ENCODE data around the gene SMARCC2. TPM values are rescaled to one million over a fixed set of nuclear protein-coding genes. Genes with fewer than 3 reads are reported as not detected.

The SMARCC2 gene
- total and polyA plus RNA-seq, 2 donors (not counting 1 experiment from before 2014, with no cell fraction given) = 60.2 to 70.8 TPM

- peaks cover 13% of the 10 kb centered on the region for H3K36me3 ChIP-seq (ENCODE audit: control insufficient read depth, insufficient read depth, low read length)
- no peaks in the 10 kb centered on the region for H3K9me3 ChIP-seq (ENCODE audit: control insufficient read depth, insufficient read depth, low read depth, low read length)
- no peak overlapping the region for H3K4me3 ChIP-seq (replicated peaks in 1 of 4; ENCODE audit: control extremely low read depth in 1 of 4, insufficient read depth in 1 of 4, low read depth in 3 of 4, low read length in 4 of 4)
- H3K27me3 ChIP-seq (ENCODE audit: control insufficient read depth, insufficient read depth, low read length) = no peaks in the 10 kb centered on the region
- H2AFZ ChIP-seq (ENCODE audit: low read length) = no peak overlapping the region
- H3K4me2 ChIP-seq (ENCODE audit: extremely low read depth, insufficient read depth, low read length) = no peak overlapping the region
- no peak for TF ChIP-seq CTCF (conservative IDR thresholded peaks at IDR 0.05 in 1 of 2, IDR thresholded peaks at IDR 0.05 in 1 of 2; ENCODE audit: low read depth in 1 of 2, low read length in 2 of 2)
- no peak for TF ChIP-seq EZH2 (IDR thresholded peaks at IDR 0.05; ENCODE audit: low read length, missing control alignments)
- H3K9ac ChIP-seq (ENCODE audit: insufficient read depth, low read length) = no peak overlapping the region
- no peaks in the 10 kb centered on the region for H4K20me1 ChIP-seq (ENCODE audit: control insufficient read depth, extremely low read depth, insufficient read depth, low read length)
- H3K27ac ChIP-seq (ENCODE audit: insufficient read depth, low read length) = no peak overlapping the region
- H3K79me2 ChIP-seq (ENCODE audit: control insufficient read depth, insufficient read depth, low read length) = peaks cover 36% of the 10 kb centered on the region
- no peak for DNase-seq (ENCODE audit: low read depth in 2 of 2)
- no peaks in the 10 kb centered on the region for H3K4me1 ChIP-seq (ENCODE audit: control insufficient read depth, extremely low read depth, insufficient read depth, low read length)
These were observed 27.2 kb upstream of the SMARCC2 start for GRCh38 chr12:56216461-56216860.

- H3K79me2 ChIP-seq (ENCODE audit: control insufficient read depth, insufficient read depth, low read length) = peaks cover 19% of the 10 kb centered on the region
- TF ChIP-seq EZH2 (IDR thresholded peaks at IDR 0.05; ENCODE audit: low read length, missing control alignments) (no peak), CTCF (conservative IDR thresholded peaks at IDR 0.05 in 1 of 2, IDR thresholded peaks at IDR 0.05 in 1 of 2; ENCODE audit: low read depth in 1 of 2, low read length in 2 of 2) (no peak)
- H3K9ac ChIP-seq (ENCODE audit: insufficient read depth, low read length) = no peak overlapping the region
These were observed 24.6 kb upstream of the SMARCC2 start for GRCh38 chr12:56213878-56214277.

GRCh38 chr12:56212361-56212760, 23.1 kb upstream of the SMARCC2 start:
- TF ChIP-seq CTCF (conservative IDR thresholded peaks at IDR 0.05 in 1 of 2, IDR thresholded peaks at IDR 0.05 in 1 of 2; ENCODE audit: low read depth in 1 of 2, low read length in 2 of 2) (no peak), EZH2 (IDR thresholded peaks at IDR 0.05; ENCODE audit: low read length, missing control alignments) (no peak)
- no peaks in the 10 kb centered on the region for H3K27me3 ChIP-seq (ENCODE audit: control insufficient read depth, insufficient read depth, low read length)
- H2AFZ ChIP-seq (ENCODE audit: low read length) = no peak overlapping the region
- H4K20me1 ChIP-seq (ENCODE audit: control insufficient read depth, extremely low read depth, insufficient read depth, low read length) = no peaks in the 10 kb centered on the region
- H3K27ac ChIP-seq (ENCODE audit: insufficient read depth, low read length) = no peak overlapping the region
- no peak overlapping the region for H3K4me3 ChIP-seq (replicated peaks in 1 of 4; ENCODE audit: control extremely low read depth in 1 of 4, insufficient read depth in 1 of 4, low read depth in 3 of 4, low read length in 4 of 4)
- H3K79me2 ChIP-seq (ENCODE audit: control insufficient read depth, insufficient read depth, low read length) = peaks cover 10% of the 10 kb centered on the region
- H3K9ac ChIP-seq (ENCODE audit: insufficient read depth, low read length) = no peak overlapping the region
- no peak overlapping the region for H3K4me2 ChIP-seq (ENCODE audit: extremely low read depth, insufficient read depth, low read length)
- no peak for DNase-seq (ENCODE audit: low read depth in 2 of 2)
- H3K4me1 ChIP-seq (ENCODE audit: control insufficient read depth, extremely low read depth, insufficient read depth, low read length) = peaks cover 3% of the 10 kb centered on the region
- H3K36me3 ChIP-seq (ENCODE audit: control insufficient read depth, insufficient read depth, low read length) = peaks cover 25% of the 10 kb centered on the region
- H3K9me3 ChIP-seq (ENCODE audit: control insufficient read depth, insufficient read depth, low read depth, low read length) = no peaks in the 10 kb centered on the region

More at GRCh38 chr12:56213878-56214277, 24.6 kb upstream of the SMARCC2 start:
- no peaks in the 10 kb centered on the region for H4K20me1 ChIP-seq (ENCODE audit: control insufficient read depth, extremely low read depth, insufficient read depth, low read length)
- no peak overlapping the region for H3K4me2 ChIP-seq (ENCODE audit: extremely low read depth, insufficient read depth, low read length)
- no peak overlapping the region for H2AFZ ChIP-seq (ENCODE audit: low read length)
- no peaks in the 10 kb centered on the region for H3K9me3 ChIP-seq (ENCODE audit: control insufficient read depth, insufficient read depth, low read depth, low read length)
- no peaks in the 10 kb centered on the region for H3K27me3 ChIP-seq (ENCODE audit: control insufficient read depth, insufficient read depth, low read length)
- peaks cover 21% of the 10 kb centered on the region for H3K36me3 ChIP-seq (ENCODE audit: control insufficient read depth, insufficient read depth, low read length)
- no peak for DNase-seq (ENCODE audit: low read depth in 2 of 2)
- H3K27ac ChIP-seq (ENCODE audit: insufficient read depth, low read length) = no peak overlapping the region
- H3K4me1 ChIP-seq (ENCODE audit: control insufficient read depth, extremely low read depth, insufficient read depth, low read length) = no peaks in the 10 kb centered on the region
- no peak overlapping the region for H3K4me3 ChIP-seq (replicated peaks in 1 of 4; ENCODE audit: control extremely low read depth in 1 of 4, insufficient read depth in 1 of 4, low read depth in 3 of 4, low read length in 4 of 4)

Measured in fibroblast of lung (primary cell).